ENCODE data around the gene FRMD4A. TPM values are rescaled to one million over a fixed set of nuclear protein-coding genes. Genes with fewer than 3 reads are reported as not detected.
A peak's percentile ranks its signal among the peaks of the same experiment; 100 is the strongest.

FRMD4A gene
- total RNA-seq, 1 donor from 2014 or later: 20.2 TPM

- no peaks in the 10 kb centered on the region for H3K9me3 Mint-ChIP-seq
- H3K4me3 ChIP-seq: no peak overlapping the region
- H3K9ac ChIP-seq: no peak overlapping the region
- peaks cover 5% of the 10 kb centered on the region for H3K27me3 Mint-ChIP-seq (ENCODE audit: insufficient read depth, low read depth)
- no peaks in the 10 kb centered on the region for H3K9me3 ChIP-seq (ENCODE audit: low read depth)
- H3K4me2 ChIP-seq: peak overlapping the region; percentile 98
- peaks cover 4% of the 10 kb centered on the region for H3K36me3 Mint-ChIP-seq
- no peak overlapping the region for H3K27ac ChIP-seq
- H3K27ac Mint-ChIP-seq: peak overlapping the region; percentile 83
- H3K4me3 Mint-ChIP-seq: peak overlapping the region; percentile 95
- H3K4me1 Mint-ChIP-seq: peaks cover 47% of the 10 kb centered on the region
- H3K4me1 ChIP-seq: peaks cover 10% of the 10 kb centered on the region
- H2AFZ ChIP-seq (replicated peaks): no peak overlapping the region
- TF ChIP-seq CTCF (IDR thresholded peaks at IDR 0.05): no peak
- TF ChIP-seq EZH2 (IDR thresholded peaks at IDR 0.05): no peak
- TF ChIP-seq EZH2phosphoT487 (IDR thresholded peaks at IDR 0.05): no peak
- H3K79me2 ChIP-seq (ENCODE audit: low read depth): no peaks in the 10 kb centered on the region
- H4K20me1 ChIP-seq (ENCODE audit: low read depth): no peaks in the 10 kb centered on the region
- peaks cover 24% of the 10 kb centered on the region for H3K27me3 ChIP-seq
- no peaks in the 10 kb centered on the region for H3K36me3 ChIP-seq
- DNase-seq (ENCODE audit: low spot score): no peak
- H3F3A ChIP-seq (ENCODE audit: low read depth): peaks cover 13% of the 10 kb centered on the region
Observed at GRCh38 chr10:14172336-14172950, 158.3 kb downstream of the FRMD4A start.

- H3K9me3 Mint-ChIP-seq: no peaks in the 10 kb centered on the region
- Histone ChIP-seq H3K27ac (no peak overlapping the region), H3K9me3 (ENCODE audit: low read depth) (no peaks in the 10 kb centered on the region), H3K27me3 (peaks cover 24% of the 10 kb centered on the region), H3K4me3 (no peak overlapping the region), H3F3A (ENCODE audit: low read depth) (peaks cover 13% of the 10 kb centered on the region), H4K20me1 (ENCODE audit: low read depth) (no peaks in the 10 kb centered on the region), H3K79me2 (ENCODE audit: low read depth) (no peaks in the 10 kb centered on the region), H3K9ac (no peak overlapping the region), H3K4me1 (peaks cover 10% of the 10 kb centered on the region), H3K4me2 (no peak overlapping the region), H2AFZ (replicated peaks) (no peak overlapping the region), H3K36me3 (no peaks in the 10 kb centered on the region)
- DNase-seq (ENCODE audit: low spot score): no peak
- H3K27ac Mint-ChIP-seq: peak overlapping the region; percentile 20
- H3K4me3 Mint-ChIP-seq: no peak overlapping the region
- H3K4me1 Mint-ChIP-seq: peaks cover 47% of the 10 kb centered on the region
- H3K27me3 Mint-ChIP-seq (ENCODE audit: insufficient read depth, low read depth): peaks cover 4% of the 10 kb centered on the region
- H3K36me3 Mint-ChIP-seq: peaks cover 4% of the 10 kb centered on the region
- TF ChIP-seq CTCF (IDR thresholded peaks at IDR 0.05) (no peak), EZH2phosphoT487 (IDR thresholded peaks at IDR 0.05) (no peak), EZH2 (IDR thresholded peaks at IDR 0.05) (no peak)
Observed at GRCh38 chr10:14171336-14171735, 159.4 kb downstream of the FRMD4A start.

GRCh38 chr10:14163377-14164086, 167.2 kb downstream of the FRMD4A start:
- H3K27ac Mint-ChIP-seq: peak overlapping the region; percentile 16
- no peaks in the 10 kb centered on the region for H3K27me3 ChIP-seq
- H3K4me3 Mint-ChIP-seq: no peak overlapping the region
- no peaks in the 10 kb centered on the region for H3K9me3 Mint-ChIP-seq
- no peak for TF ChIP-seq EZH2 (IDR thresholded peaks at IDR 0.05)
- TF ChIP-seq EZH2phosphoT487 (IDR thresholded peaks at IDR 0.05): no peak
- no peak for TF ChIP-seq CTCF (IDR thresholded peaks at IDR 0.05)
- H3K4me1 ChIP-seq: peaks cover 18% of the 10 kb centered on the region
- no peaks in the 10 kb centered on the region for H3K79me2 ChIP-seq (ENCODE audit: low read depth)
- no peaks in the 10 kb centered on the region for H3K9me3 ChIP-seq (ENCODE audit: low read depth)
- peak overlapping the region; percentile 51 for H3K4me2 ChIP-seq
- H4K20me1 ChIP-seq (ENCODE audit: low read depth): no peaks in the 10 kb centered on the region
- no peak overlapping the region for H3K27ac ChIP-seq
- H3F3A ChIP-seq (ENCODE audit: low read depth): no peaks in the 10 kb centered on the region
- H3K4me3 ChIP-seq: no peak overlapping the region
- DNase-seq (ENCODE audit: low spot score): peak; percentile 31
- no peak overlapping the region for H3K9ac ChIP-seq
- H3K4me1 Mint-ChIP-seq: peaks cover 19% of the 10 kb centered on the region
- no peaks in the 10 kb centered on the region for H3K36me3 ChIP-seq
- peaks cover 4% of the 10 kb centered on the region for H3K36me3 Mint-ChIP-seq
- no peaks in the 10 kb centered on the region for H3K27me3 Mint-ChIP-seq (ENCODE audit: insufficient read depth, low read depth)
- H2AFZ ChIP-seq (replicated peaks): peak overlapping the region; percentile 86

Data from neural progenitor cell (in vitro differentiated cells).